Endometrial microvascular endothelial cells (primary cell): ENCODE measurements around the gene EPHB1. TPM values are rescaled to one million over a fixed set of nuclear protein-coding genes. Genes with fewer than 3 reads are reported as not detected.

Experiments
- in situ Hi-C: cut with HindIII; loops from 2 replicates; pipeline ENCODE4 v1.10.0; 2017; ENCODE audit warnings: low sequenced_read_pairs, low pct_unique_long_range_greater_than_20kb; ENCODE audit errors: inconsistent ontology term
- total RNA-seq: library from RNA; depleted of rRNA; stranded (reverse); fragments of >200 nt; gene quantifications from one replicate; pipeline ENCODE4 v1.2.3, GENCODE V29; 2015; ENCODE audit errors: inconsistent ontology term

Gene EPHB1
- total RNA-seq, 1 donor from 2014 or later = 0.37 TPM

DNA sequence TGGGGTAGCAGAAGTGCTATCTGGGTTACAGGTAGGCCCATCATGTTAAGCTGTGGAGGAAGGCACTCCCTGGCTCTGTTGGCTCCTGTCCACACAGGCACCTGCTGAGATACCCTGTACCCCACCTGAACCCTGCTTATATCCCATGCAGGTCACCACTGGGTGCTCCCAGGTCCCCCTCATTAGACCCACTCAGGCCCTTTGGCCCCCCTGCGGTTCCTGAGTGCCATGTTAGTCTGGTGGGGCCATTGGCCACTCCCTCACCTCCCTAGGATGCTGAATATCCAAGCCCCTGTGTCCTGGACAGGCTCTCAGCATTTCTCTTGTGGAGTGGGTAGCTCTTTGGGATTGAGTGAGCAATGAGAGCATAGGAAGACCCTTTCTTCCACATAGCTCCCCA, 128.2 kb downstream of the EPHB1 start:
- in situ Hi-C loops = no loop called here

DNA sequence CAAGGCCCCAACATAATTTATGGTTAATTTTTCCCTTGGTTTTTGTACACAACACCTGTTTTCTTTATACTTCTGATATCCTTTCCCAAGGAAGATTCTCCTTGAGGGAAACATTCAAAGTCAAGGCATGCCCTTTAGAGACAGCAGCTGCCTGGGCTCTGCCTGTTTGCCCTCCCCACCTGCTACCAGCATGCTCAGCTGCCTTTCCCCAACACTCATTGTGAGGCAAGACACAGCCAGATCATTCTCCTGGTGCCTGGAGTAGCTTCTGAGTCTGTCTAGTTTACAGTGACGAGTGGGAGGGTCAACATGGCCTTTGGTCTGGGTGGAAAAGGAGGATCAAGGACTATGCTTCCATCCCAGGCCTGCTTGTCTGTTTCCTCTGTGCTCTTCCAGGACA, 132.5 kb downstream of the EPHB1 start:
- in situ Hi-C loops = no loop called here

- in situ Hi-C loops = no loop called here
These were observed 133.3 kb downstream of the EPHB1 start for GRCh38 chr3:134928392-134928791.

DNA sequence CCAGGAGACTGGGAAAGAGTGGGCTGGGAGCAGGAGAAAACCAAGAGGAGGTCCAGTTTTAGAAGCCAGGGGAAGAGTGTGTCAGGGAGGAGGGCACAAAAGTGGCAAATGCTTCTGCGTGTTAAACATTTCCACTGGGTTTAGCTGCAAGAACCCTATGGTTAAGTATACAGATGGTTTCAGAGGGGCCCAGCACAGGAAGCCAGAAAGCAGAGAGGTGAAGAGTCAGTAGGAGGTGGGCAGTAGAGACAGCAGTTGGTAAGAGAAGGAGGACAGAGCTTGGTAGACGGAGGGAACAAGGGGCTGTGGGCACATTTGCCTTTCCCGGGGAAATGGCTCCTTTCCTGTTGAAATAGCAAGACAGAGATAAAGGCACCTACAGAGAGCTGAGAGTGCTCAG, 133.8 kb downstream of the EPHB1 start:
- in situ Hi-C loops = no loop called here

DNA sequence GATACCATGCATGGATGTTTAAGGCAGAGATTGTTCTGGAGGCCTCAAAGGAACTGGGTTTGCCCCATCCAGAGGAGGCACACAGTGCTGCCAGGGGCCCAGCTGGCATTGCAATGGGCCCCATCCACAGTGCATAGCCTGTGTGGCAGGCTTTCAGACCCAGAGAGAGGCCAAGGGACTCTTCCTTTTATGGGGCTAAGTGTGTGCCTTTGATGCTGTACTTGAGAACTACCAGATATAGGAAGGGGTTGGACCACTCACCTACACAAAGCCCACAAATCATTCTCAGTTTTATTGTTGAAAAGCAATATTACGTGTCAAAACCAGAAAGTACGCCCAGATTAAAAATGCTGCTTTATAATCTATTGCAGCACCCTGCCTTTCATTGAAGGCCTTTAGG, 134.9 kb downstream of the EPHB1 start:
- in situ Hi-C loops = no loop called here

- in situ Hi-C loops = no loop called here
These were observed 136.2 kb downstream of the EPHB1 start for GRCh38 chr3:134931045-134931785.

GRCh38 chr3:134932035-134932434, 137.0 kb downstream of the EPHB1 start:
- in situ Hi-C loops = no loop called here

DNA sequence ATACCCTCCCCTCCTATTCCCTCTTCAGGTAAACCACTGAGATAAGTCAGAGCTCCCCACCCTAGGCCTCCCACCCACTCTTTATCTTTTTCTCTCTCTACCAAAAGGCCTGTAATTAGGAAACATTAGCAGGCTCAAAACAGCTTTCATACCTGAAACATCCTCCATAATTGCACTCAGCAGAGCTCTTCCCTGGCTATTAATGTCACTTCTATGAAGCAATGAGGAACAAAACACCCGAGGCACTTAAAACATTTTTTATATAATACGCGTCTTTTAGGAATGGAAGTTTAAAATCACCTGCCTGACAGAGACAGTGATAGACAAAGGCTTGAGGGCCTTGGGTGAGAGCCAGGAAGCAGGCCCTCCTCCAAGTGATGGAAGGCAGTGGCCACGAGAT, 138.9 kb downstream of the EPHB1 start:
- in situ Hi-C loops = no loop called here

DNA sequence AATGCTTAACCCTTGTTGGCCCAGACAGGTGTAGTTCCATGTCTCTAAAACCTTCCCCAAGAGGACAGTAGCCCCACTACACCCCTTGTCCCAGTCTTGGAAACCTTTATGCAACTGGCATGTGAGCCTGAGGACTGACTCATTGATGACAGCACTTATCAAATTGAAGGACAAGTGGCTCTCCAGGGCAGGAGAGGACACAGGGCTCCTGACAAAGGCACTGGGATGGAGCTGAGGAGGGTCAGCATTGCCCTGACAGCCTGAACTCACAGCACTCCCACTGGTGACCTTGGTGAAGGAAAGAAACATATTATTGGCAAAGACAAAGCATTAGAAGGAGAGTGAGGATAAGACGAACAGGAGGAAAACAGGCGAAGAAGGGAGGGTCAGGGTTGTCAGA, 139.9 kb downstream of the EPHB1 start:
- in situ Hi-C loops = no loop called here

GRCh38 chr3:134937256-134938028, 142.4 kb downstream of the EPHB1 start:
- in situ Hi-C loops = no loop called here

DNA sequence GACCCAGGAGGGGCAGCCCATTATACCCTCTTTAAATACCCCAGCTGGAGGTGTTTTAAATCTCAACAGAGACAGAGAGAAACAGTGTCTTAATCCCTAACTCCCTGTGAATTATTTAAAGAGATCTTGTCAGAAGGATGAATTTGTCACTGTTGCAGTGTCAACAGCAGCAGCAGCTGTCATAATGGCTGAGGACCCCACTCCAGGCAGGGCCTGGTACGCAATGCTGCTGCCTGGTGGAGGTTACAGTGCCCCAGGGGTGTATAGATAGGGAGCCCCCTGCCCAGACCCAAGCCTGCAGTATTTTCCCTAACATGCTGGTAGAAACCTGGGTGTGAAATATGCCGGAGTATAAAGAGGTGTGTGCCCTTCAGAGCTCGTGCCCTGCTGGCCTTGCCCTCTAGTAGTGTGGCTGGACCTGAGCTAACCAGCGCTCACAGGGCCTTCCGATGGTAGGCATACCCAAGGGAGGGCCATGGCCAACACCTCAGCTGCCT, 143.0 kb downstream of the EPHB1 start:
- in situ Hi-C loops = no loop called here

DNA sequence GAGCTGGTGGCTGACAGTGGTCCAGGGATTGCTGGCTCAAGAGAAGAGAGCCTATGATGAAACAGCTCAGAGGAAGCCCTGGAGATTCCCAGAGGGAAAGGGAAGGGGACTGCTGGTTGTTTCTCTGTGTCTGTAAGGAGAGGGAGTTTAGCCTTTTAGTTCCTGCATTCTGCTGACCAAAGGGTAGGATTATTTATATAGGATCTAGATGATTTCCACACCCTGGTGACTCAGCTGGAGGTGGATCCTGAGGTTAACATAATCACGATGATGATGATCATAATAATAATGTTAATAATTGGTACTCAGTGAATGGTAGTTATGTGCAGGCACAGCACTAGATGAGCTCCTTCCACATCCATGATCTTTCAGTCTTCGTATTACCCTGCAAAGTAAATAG, 144.9 kb downstream of the EPHB1 start:
- in situ Hi-C loops = no loop called here

DNA sequence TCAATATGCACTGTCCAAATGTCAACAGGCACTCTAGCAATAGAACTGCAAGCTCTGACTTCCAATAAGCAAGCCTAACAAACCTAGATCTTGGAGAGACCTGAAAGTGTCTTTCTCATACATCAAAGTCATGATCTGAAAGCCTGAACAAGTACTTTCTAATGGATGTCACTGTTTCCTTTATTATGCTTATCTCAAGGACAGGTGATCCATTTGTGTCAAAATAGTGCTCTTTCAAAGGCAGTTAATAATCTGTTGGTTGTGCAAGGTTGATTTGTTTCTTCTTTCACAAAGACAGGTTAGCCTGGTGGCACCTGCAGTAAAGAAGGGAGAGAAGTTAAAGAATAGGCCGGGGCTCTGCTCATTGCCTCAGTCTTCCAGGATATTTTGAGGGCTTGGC, 146.8 kb downstream of the EPHB1 start:
- in situ Hi-C loops = no loop called here

- in situ Hi-C loops = no loop called here
These were observed 149.4 kb downstream of the EPHB1 start for GRCh38 chr3:134944429-134944828.

DNA sequence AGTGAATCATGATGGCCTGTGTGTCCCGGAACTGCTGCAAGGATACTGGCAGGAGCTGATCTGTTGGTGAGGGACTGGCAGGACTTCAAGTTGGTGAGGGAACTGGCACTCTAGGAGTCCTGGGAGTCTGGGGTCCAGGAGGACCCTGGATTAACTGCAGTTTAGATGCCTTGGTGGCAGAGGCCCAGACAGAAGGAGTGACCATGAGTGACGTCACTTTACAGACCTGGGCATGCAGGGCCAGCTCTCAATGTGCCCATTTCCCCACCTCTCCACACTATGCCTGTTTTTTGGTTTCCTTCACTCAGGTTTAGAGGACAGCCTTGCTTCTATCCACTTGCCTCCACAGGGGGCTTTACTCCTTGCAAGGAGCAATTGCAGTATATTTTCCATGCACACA, 154.1 kb downstream of the EPHB1 start:
- in situ Hi-C loops = no loop called here

- in situ Hi-C loops = no loop called here
These were observed 157.3 kb downstream of the EPHB1 start for GRCh38 chr3:134952371-134952770.

GRCh38 chr3:134955874-134956273, 160.8 kb downstream of the EPHB1 start:
- in situ Hi-C loops = no loop called here

- in situ Hi-C loops = no loop called here
These were observed 161.3 kb downstream of the EPHB1 start for GRCh38 chr3:134956395-134956794.

DNA sequence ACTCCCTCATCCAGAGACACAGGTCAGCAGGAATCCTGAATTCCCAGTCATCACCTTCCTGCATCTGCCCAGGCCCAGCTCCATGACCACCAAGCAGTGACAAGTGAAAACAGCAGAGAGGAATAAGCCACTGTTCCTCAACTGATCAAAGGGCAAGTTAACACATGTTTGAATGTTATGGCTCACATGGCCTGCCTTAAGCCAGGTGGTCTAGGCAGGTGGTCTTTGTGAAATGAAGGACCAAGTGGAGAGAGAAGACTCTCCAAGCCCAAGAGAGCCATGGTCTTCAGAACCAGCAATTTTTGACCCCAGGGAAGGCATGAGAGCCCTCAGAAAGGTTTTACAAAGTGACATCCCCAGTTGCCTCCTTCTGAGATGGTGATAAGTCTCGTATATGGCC, 161.8 kb downstream of the EPHB1 start:
- in situ Hi-C loops = no loop called here

DNA sequence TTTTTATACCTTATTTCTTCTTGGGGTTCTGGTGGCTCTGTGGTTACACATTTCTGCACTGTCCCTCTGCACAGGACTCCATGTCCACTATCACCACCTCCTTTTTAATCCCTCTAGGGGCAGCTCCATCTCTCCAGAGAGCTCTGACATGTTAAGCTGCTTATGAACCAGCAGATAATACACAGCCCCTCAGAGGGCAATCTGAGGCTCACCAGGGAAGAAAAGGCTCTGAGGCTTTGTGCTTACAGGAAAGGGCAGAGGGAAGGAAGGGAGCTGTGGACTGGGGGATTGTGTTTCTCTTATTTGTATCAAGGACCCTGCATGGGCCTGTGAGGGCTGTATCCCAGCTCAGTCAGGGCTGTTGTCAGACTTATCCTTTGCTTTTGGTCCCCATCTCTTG, 164.5 kb downstream of the EPHB1 start:
- in situ Hi-C loops = no loop called here
